GM21528 (cell line): ENCODE measurements around the gene DAND5.

Source experiments
- ATAC-seq: cut with Tn5 transposase; IDR thresholded peaks from one replicate; pipeline ENCODE4 v1.9.1; 2021; ENCODE audit warnings: mild to moderate bottlenecking, moderate library complexity; ENCODE audit not compliant: unreplicated experiment, low FRiP score

DAND5 gene

GRCh38 chr19:13007292-13008045 is 38.1 kb downstream of the DAND5 start:
- ATAC-seq: no peak

DNA sequence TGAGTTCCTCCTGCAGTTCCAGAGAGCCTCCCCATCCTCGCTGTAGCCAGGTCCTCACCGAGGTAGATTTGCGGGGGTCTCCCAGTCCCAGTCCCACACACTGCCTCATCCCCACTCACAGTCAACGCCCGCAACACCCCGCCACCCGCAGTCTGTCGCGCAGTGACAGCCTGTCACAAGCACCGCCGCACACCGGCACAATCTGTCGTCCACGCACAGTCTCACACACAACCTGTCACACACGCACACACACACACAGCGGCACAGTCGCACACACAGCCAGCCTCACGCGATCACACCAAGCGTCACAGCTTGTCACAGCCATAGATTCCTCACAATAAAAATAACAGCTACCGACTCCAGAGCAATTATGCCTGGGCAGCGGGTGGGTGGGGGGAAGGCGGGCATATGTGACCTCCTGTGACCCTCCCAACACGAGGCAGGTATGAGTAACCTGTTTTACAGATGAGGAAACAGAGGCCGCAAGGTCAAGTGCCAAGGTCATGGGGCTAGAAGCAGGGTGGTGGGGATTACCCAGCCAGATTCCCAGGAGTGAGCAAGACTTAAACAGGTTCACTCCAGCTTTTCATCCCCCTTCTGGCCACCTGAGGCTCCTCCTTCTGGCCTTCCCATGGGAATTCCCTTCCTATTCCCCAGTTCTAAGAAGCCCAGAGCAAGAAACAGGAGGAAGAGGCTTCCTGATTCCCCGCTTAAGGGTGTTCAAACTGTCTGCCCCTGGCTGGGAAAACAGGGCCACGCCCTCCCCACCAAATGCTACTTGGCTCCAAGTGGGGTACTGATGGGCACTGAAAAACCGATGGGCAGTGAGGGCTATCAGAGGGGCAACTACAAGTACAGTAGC is 39.8 kb downstream of the DAND5 start:
- no peak for ATAC-seq

GRCh38 chr19:13010038-13010991 is 40.9 kb downstream of the DAND5 start:
- ATAC-seq: no peak

- no peak for ATAC-seq
These were observed 41.7 kb downstream of the DAND5 start for GRCh38 chr19:13010992-13011652.

DNA sequence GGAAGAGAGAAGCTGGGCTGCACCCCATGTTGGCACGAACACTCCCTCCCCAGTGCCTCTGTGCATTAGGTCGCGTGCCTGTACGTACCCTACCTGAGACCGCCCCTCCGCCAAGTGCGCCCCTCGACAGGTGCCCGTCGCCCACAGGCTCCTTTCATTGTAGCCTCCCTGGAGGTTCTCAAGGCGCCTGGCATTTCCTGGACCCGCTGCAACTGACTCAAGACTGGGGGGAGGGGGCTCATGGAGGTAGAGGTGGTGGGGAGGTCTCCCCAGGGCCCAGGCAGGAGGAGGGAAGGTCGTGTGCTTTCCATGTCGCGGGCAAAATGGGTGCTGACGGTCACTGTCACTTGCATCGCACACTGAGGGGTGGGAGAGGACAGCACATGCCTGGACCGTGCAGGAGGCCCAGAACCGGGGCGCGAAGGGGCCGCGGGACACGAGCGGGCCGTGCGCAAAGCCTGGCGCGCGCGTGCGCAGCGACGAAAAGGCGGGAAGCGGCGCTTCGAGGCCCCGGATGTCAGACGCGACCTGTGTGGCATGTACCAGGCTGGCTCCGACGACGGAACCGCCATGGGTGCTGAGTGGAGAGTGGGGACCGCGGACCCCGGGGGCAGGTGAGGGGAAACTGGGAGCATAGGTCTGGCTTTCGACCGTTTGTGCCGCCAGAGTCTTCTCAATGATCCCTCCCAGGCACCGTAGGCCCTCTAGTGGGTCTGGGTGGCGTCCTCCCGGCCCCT is 42.4 kb downstream of the DAND5 start:
- ATAC-seq: no peak

DNA sequence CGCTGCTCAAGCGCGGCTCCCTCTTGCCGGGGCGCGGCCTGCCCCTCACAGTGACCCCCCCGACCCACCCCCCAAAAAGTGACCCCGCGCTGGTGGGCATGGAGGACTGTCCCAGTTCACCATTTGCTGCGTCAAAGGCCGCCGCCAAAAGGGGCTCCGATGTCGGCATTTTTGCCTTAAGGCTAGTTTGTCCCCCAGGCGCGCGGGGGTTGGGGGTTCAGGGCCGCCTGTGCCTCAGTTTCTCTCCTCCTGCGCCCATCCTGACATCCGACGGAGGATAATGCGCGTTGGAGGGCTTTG is 43.0 kb downstream of the DAND5 start:
- no peak for ATAC-seq

- ATAC-seq: no peak
These were observed 43.6 kb downstream of the DAND5 start for GRCh38 chr19:13012690-13013608.

DNA sequence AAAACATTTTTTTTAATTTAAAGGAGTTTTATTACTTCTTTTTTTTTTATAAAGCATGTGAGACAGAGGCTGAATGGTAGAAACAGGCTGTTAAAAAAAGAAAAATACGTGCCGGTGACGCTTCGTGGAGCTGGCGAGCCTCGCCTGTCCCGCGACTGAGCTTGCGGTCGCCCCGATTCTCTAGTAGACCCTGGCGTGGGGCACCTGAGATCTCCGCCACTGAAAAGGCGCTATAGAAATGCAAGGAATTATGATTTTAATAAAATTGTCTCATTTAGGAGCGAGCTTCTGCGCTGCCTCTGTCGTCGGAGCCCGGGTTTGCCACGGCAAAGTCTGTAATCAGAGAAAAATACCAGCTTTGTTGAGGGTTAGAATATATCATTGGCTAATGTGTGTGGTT is 44.3 kb downstream of the DAND5 start:
- ATAC-seq: no peak

DNA sequence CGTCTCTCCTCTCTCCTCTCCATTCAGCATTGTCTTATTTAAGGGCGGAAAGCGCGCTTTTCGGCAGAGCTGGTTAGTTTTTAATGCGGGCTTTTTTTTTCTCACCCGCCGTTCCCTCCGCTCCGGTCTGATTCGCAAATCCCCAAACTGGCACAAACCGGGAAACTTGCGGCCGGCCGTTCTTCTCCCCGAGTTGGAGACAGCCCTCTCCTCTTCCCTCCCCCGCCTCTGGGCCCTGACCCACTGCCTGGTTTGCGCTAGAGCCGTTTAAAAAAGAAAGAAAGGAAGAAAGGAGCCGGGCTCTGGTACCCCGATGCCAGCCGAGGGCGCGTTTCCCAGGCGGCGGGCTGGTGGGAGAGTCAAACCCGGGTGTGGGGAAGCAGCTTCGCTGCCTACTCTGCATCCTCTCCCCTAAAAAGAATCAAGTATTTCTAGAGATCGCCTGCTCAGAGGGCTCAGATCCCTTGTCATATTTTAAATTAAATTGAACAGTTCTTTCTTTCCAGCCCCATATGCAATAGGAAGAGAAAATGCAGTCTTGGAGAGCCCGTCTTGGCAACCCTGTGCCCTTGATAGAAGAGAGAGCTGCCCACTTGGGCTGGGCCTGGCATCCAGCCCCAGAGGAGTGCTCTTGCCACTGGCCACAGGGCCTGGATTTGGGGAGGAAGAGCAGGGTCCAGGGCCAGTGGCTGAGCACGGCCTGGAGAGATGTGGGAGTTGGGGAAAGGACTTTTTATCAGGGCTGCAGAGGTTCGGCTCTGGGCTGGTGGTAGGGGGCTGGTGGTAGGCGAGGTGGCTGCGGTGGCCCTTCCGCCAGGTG is 44.9 kb downstream of the DAND5 start:
- ATAC-seq: no peak

DNA sequence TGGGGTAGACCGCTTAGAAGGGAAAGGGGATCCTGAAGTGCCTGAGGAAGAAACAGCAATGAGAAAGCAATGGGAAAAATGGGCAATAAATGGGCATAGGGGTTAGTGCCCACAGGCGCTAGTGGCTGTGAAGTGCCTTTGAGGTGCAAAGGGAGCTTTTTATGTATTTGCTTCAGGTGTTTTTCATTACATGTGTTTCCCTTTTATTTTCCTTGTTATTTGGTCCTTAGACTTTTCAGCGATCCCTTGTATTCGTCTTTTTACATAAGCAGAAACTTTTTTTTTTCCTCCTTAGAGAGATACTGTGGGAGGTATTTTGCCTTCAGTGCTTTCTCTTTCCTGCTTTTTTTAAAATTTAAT is 45.5 kb downstream of the DAND5 start:
- no peak for ATAC-seq

GRCh38 chr19:13015361-13016223 is 46.2 kb downstream of the DAND5 start:
- ATAC-seq: no peak

DNA sequence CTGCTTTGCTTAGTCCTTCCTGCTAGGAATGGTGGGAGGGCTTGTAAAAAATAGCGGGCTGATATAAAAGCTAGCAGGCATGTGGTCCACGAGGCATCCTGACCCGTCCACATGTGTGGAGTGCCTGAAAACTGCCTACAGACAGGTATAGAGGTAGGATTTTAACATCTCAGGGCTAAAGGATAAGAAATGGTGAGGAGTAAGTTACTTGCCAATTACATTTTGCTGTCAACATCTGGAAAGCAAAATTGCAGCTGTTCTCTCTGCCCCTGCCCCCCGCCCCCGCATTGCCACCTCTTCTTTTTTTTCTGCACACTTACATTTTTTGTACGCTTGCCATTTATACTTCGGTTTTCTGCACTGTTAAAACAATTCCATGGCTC is 46.9 kb downstream of the DAND5 start:
- ATAC-seq: no peak

DNA sequence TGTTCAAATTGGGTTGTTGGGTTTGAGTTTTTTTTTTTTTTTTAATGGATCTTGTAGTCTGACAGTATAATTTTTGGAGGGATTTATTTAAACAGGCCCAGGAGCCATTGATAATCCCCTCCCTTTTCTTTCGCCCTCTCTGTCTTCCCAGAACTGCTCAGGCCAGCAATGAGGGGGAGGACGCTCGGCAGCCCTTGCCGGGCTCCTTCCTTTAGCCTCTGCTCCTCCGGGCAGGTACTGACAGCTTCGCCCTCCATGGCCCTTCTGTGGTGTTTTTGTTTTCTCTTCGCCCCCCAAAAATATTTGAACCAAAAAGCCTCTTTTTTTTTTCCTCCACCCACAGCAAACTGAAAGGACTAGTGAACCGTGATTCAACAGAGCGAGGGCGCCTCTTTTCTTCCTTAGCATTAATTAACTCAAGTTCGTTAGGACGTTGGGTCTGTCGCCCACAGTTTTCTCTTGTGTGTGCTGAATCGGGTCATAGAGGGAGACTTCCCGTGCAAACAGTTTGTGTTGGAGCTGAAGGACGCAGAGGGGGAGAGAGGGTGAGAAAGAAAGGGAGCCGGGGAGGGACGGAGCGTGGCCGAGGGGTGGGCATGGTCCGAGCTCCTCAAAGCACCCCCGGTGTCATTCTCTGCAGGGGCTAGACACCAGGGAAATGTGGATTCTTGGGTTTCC is 47.4 kb downstream of the DAND5 start:
- ATAC-seq: no peak

DNA sequence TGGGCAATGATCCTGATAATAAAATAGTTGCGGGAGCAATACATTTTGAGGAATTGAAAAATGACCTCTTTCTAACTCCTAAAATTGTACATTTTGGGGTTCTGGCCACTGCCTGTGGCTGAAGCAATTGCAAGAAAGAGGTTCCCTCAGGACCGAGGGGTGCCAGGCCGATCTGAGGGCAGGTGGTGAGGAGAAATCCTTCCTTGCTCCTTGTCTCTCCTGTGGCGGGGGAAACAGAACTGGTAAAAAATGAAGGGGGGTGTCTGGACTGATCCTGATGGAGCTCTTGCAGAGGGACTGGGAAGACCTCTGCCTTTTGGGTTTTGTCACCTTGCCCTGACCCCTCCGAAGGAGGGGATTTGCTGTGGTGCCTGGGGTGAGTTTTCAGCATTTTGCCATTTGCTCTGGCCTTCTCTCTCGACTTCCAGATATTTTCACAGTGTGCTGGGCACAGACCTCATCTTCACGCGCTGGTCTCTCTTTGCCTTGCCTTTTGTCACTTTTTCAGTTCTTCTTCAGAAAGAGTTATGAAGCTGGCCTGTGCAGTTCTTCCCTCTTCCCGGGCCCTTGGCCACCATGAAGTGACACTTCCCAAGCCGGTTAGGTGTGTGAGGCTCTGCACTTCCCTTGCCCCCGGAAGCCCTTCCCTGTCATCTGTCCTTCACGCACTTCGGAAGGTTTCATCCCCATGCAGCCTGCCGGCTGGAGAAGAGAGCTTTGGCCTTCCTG is 48.1 kb downstream of the DAND5 start:
- ATAC-seq: no peak

DNA sequence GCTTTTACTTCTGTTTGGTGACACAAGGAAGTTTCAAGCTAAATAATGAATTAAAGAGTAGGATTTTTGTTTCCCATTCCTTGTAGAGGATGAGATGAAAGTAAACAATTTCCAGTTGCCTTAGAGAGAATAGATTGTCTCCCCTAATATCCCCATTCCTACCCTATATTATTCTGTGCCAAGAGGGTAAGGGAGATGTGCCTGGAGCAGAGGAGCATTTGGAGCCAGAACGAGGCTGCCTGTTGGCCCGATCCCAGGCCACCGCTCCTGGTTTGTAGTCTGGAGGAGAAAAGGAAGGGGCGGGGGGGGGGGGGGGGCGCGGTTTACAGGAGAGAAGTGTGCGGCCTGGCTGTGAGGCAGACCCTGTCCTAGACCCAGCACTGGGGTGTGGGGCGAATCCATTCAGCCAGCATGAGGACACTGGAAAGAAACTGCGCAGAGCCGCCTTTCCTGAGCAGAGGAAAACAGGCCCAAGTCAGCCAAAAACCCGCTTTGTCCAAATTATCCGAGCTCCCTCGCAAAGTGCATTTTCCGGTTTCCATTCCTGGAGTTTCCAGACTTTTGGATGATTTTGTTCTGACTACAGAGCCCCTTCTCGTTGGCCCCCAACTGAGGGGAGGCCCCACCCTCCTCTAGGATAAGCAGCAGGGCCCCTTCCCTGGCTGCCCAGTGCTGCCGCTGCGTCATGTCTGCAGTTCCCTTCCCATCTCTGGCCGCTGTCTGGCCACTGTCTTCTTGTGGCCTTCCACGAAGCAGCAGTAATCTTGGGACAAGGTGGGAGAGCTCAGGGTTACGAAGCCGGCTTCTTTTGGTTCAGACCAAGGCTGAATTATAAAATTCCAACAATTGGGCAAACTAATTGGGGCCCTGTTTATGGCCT is 48.9 kb downstream of the DAND5 start:
- no peak for ATAC-seq
